Dermis microvascular lymphatic vessel endothelial cell (primary cell): ENCODE measurements around the gene ADSS1. TPM values are rescaled to one million over a fixed set of nuclear protein-coding genes. Genes with fewer than 3 reads are reported as not detected.

Experiments used
- DNase-seq, 2 donors: peaks; one replicate each; pipeline versions ENCODE4 v3.0.0 to v3.0.0-alpha.2; 2010; ENCODE audit warnings: low read depth in 2 of 2
- total RNA-seq: library from RNA; depleted of rRNA; stranded (reverse); fragments of >200 nt; gene quantifications from 2 replicates; pipeline ENCODE4 v1.2.1, GENCODE V29; 2014

The ADSS1 gene
- total RNA-seq, 1 donor from 2014 or later, result 0.77 TPM

DNA sequence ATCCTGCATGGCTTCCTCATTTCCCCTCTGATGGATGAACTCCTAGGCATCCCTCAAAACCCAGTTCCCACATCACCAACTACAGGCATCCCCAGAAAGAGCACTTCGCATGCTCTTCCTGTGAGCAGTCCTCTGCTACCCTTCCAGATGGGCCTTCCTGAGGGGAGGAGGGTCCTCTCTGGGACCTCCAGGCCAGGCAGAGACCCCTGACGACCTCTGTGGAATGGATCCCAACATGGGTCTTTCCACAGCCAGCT, 69.6 kb downstream of the ADSS1 start:
- DNase-seq, result no peak

DNA sequence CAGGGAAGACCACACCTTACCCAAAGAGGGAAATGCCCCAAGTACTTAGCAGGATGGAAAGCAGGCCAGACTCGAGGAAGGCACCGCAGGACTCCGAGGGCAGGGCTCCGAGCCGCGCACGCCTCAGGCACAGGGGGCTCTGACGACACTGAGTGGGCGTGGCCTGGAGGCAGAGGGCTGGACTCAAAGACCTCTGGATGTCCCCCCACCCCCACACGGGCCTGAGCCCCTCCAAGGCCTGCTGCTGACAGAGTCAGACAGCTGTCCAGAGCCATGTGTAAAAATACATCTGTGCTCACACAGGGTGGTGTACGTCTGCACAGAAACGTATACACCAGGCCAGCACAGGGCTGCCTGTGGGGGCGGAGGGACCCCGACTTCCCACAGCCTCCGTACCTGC, 70.1 kb downstream of the ADSS1 start:
- DNase-seq, result peak in 1 of 2 donors; percentile 58

DNA sequence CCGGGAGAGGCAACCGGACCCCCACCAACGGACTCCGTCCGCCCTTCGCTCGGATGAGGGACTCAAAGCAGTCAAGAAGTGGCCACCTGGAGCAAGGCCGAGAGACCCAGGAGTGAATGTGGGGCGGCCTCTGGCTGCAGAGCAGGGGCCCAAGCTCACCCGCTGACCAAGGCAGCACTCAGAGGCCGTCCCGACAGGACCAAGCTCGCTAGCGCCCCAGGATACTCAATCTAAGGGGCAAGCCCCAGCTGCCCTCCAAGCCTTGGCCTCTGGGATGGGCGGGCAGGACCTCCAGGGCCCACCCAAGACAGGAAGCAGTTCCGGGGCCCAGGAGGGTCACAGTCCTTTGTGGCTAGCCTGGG, 70.6 kb downstream of the ADSS1 start:
- DNase-seq, result peak in 1 of 2 donors; percentile 42

DNA sequence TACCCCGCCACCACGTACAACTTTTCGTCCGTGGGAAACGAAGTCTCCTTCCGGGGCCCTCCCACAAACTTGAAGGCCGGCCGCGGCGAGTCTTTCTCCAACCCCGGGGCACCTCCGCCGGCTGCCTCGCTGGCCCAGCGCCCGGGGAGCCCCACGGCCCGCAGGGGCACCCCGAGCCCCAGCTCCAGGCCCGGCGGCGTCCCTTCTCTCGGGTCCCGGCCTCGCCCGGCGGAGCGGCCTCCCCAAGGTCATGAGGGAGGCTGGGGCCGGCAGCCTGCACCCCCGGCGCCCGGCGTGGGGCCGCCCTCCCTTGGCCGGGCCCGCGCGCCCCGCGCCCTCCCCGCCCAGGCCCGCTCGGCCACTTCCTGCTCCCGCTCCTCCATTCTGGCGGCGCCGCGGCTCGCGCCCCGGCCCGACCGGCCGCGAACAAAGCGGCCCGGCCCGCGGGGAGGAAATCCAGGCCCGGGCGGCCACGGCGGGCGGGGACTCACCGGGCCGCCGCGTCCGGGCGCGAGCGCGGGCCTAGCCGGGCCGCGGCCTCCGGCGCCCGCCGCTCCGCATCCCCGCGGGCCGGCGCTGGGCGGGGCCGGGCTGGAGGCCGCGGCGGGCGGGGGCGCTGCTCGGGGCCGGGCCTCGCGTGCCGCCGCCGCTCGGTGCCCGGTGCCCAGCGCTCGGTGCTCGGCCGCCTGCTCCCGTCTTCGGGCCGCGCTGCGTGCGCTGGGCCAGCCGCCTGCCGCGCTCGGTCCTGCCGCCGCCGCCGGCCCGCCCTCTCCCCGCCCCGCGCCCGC, 71.2 kb downstream of the ADSS1 start, which contains the start of gene AKT1:
Gene AKT1 (minus strand): TSS at position 756 of the 788 bp plus-strand sequence. CDS start 3,105 bp downstream, outside the sequence.
- peak in 1 of 2 donors; percentile 31 for DNase-seq

DNA sequence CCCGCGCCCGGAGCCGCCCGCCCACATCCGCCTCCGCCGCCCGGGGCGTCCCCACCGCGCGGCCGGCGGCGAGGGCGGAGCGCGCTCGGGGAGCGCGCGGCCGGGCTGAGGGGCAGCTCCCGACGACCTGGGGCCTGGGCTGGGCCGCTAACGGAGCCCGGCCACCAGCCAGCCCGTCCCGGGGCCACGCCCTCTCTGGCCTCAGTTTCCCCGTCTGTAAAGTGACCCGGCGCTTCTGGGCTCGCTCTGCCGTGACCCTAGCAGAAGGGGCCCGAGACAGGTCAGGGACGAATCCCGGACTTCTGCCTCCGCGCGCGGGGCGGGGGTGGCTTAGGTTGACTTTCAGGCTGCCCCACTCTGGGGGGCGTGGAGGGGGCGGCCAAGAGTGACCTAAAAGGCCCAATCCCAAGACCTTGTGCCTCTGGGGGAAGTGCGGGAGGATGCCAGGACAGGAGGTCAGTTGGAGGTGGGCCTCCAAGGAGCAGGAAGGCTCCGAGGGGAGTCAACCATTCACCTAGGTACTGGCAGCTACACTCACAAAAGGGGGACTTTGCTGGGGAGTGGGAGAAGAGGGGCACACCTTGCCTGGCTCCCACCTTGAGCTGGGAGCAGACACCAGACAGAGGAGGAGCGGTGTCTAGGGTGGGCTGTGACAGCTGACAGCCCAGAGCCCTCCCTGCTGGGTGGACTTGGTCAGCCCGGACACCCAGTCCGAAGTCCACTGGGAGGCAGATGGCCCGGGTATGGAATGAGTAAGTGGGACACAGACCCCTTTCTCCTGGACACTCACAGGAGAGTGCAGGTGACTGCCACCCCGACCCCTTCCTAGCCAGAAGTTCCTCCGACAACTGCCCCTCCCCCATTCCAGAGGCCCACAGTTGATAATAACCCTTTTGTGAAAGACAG, 72.0 kb downstream of the ADSS1 start:
- peak in 1 of 2 donors; percentile 49 for DNase-seq

DNA sequence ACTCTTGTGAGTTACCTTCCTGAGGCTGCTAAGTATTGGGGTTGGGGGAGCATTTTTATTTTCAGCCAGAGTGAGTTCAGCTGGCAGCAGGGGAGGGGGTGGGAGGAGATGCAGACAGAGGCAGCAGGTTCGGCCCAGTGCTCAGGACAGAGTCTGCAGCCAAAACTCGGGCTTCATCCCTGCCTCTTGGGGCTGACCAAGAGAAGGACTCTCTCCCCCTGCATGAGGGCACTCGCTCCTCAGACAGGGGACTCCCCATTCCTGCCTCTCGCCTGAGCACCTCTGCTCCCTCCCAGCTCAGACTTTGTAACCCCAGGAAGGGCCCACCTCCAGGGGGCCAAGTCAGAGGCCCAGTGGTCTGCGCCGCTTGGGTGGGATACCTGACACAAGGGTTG, 72.7 kb downstream of the ADSS1 start:
- no peak for DNase-seq

Other genes with a start within 250 kb of the ADSS1 start
- not detected in 2 replicates for gene C14orf180, start 144.5 kb upstream of the ADSS1 start, total RNA-seq
- gene TMEM179, start 119.5 kb upstream of the ADSS1 start, total RNA-seq, result 0.13 TPM in 2 replicates
- 25.3 and 36.9 TPM in 2 replicates for gene INF2, start 34.6 kb upstream of the ADSS1 start, total RNA-seq
- 79.8 and 97.4 TPM in 2 replicates for gene SIVA1, start 28.9 kb downstream of the ADSS1 start, total RNA-seq
- 127 and 146 TPM in 2 replicates for gene AKT1, start 71.5 kb downstream of the ADSS1 start, total RNA-seq
- gene ZBTB42, start 76.9 kb downstream of the ADSS1 start, total RNA-seq, result 3.2 and 5.4 TPM in 2 replicates
- 5.6 and 6.6 TPM in 2 replicates for gene CEP170B, start 141.0 kb downstream of the ADSS1 start, total RNA-seq
- under 0.01 TPM in 1 of 2 replicates, not detected in the other for gene PLD4, start 200.7 kb downstream of the ADSS1 start, total RNA-seq